H1 (cell line): ENCODE data around the gene NEURL1B. TPM values are rescaled to one million over a fixed set of nuclear protein-coding genes. Genes with fewer than 3 reads are reported as not detected.

Source experiments
- CTCF ChIP-seq, 3 experiments: IDR thresholded peaks; 1 replicate in 2 of 3; 2 replicates in 1 of 3; pipeline versions ENCODE4 v1.5.1 to v1.6.1; 2011; ENCODE audit warnings: low read length in 3 of 3, mild to moderate bottlenecking in 3 of 3, inconsistent platforms in 2 of 3, low read depth in 1 of 3, moderate library complexity in 1 of 3; ENCODE audit not compliant: insufficient read depth in 1 of 3; ENCODE audit errors: control extremely low read depth in 1 of 3
- polyA plus RNA-seq, 7 experiments: library from polyadenylated mRNA; depleted of rRNA in 3 of 7; stranded (reverse) in 5 of 7; unstranded in 2 of 7; fragments of >200 nt in 5 of 7; fragments of 200-250 nt in 2 of 7; gene quantifications; 1 replicate in 5 of 7; 2 replicates in 1 of 7; 4 replicates in 1 of 7; pipeline versions ENCODE4 v1.2.1 to v1.2.3, GENCODE V29; 2011 to 2013; ENCODE audit warnings: missing spikeins in 2 of 7, mixed read lengths in 2 of 7
- total RNA-seq: library from RNA; stranded (reverse); fragmentation: NEBNext Ultra II Directional; extraction: Animal tissue kit (Norgen Biotek cat#: 25700); gene quantifications from 2 replicates; pipeline ENCODE4 v1.2.1, GENCODE V29; 2021

NEURL1B gene
- total and polyA plus RNA-seq, 2 of the 8 experiments (the other 6 are each of a cell fraction or from before 2014, with no cell fraction given) = 3.3 to 6.1 TPM

- TF ChIP-seq CTCF (IDR thresholded peaks at IDR 0.05; ENCODE audit: control extremely low read depth in 1 of 3, insufficient read depth in 1 of 3, low read depth in 1 of 3, low read length in 3 of 3) = no peak
Measured at GRCh38 chr5:172605466-172605865, 35.6 kb upstream of the NEURL1B start (continued).
